Ovary (tissue), 3 donors: Measurements from ENCODE around the gene ECD.

Experiments used
- CTCF ChIP-seq, 3 donors: fragments of 450-650 bp in 2 of 3; fragments of 200-600 bp in 1 of 3; IDR thresholded peaks; one replicate each; pipeline versions ENCODE4 v1.5.1 to v1.8.0; 2016 to 2022; ENCODE audit warnings: antibody characterized with exemption in 3 of 3, mild to moderate bottlenecking in 1 of 3
- EP300 ChIP-seq: sonication (generic); formaldehyde crosslinking; IDR thresholded peaks from one replicate; pipeline ENCODE4 v1.6.1; 2017; ENCODE audit warnings: antibody characterized with exemption
- POLR2A ChIP-seq: fragments of 450-650 bp; IDR thresholded peaks from one replicate; pipeline ENCODE4 v1.6.1; 2017; ENCODE audit warnings: antibody characterized with exemption, mild to moderate bottlenecking, moderate library complexity
- donor health status: DM: no; HTN: no; CAD: no.

DNA sequence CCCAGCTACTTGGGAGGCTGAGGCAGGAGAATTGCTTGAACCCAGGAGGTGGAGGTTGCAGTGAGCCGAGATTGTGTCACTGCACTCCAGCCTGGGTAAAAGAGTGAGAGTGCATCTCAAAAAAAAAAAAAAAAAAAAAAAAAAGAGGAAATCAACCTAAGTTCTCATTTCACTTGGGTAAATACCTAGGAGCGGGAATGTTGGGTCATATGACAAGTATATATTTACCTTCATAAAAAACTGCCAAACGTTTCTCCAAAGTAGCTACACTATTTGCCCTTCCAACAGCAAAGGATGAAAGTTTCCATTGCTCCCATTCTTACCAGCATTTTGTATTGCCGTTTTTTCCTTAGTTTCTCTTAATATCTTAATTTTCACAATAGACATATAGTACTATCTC is 81.0 kb downstream of the ECD start:
- TF ChIP-seq CTCF (IDR thresholded peaks at IDR 0.05) (no peak), POLR2A (no peak), EP300 (no peak)
